K562 (cell line): ENCODE data around the gene GPR157. TPM values are rescaled to one million over a fixed set of nuclear protein-coding genes. Genes with fewer than 3 reads are reported as not detected.
A peak's percentile ranks its signal among the peaks of the same experiment; 100 is the strongest.

Source experiments
- BRF1 ChIP-seq: IDR thresholded peaks from 3 replicates; pipeline ENCODE4 v1.6.1; 2011; ENCODE audit warnings: borderline replicate concordance, mild to moderate bottlenecking; ENCODE audit not compliant: insufficient read length; ENCODE audit errors: extremely low read depth
- CEBPB ChIP-seq: fragments of 450-650 bp; IDR thresholded peaks from 2 replicates; pipeline ENCODE4 v1.6.1; 2016; ENCODE audit warnings: missing genetic modification characterization, missing compliant biosample characterization
- CREM ChIP-seq: IDR thresholded peaks from 2 replicates; pipeline ENCODE4 v1.6.1; 2014; ENCODE audit warnings: antibody characterized with exemption, low read depth
- CTBP1 ChIP-seq: fragments of 450-650 bp; IDR thresholded peaks from 2 replicates; pipeline ENCODE4 v1.6.1; 2016; ENCODE audit warnings: borderline replicate concordance
- GABPB1 ChIP-seq: sonication (generic); formaldehyde crosslinking; IDR thresholded peaks from 2 replicates; pipeline ENCODE4 v1.8.0; 2022; ENCODE audit warnings: mild to moderate bottlenecking, missing genetic modification reagents
- KLF13 ChIP-seq: fragments of 450-650 bp; IDR thresholded peaks from 2 replicates; pipeline ENCODE4 v1.6.1; 2016; ENCODE audit warnings: missing genetic modification characterization, low read depth, mild to moderate bottlenecking, missing compliant biosample characterization, moderate library complexity, borderline replicate concordance
- KLF16 ChIP-seq: IDR thresholded peaks from 2 replicates; pipeline ENCODE4 v1.6.1; 2016; ENCODE audit warnings: antibody characterized with exemption
- MEF2A ChIP-seq: IDR thresholded peaks from 2 replicates; pipeline ENCODE4 v1.6.1; 2011; ENCODE audit warnings: low read depth, mild to moderate bottlenecking, low read length, moderate library complexity; ENCODE audit not compliant: control insufficient read depth
- PRMT5 ChIP-seq: sonication (generic); formaldehyde crosslinking; IDR thresholded peaks from 2 replicates; pipeline ENCODE4 v1.5.0; 2020; ENCODE audit warnings: missing genetic modification reagents
- RNF219 ChIP-seq: fragments of 250-450 bp; sonication (Bioruptor Pico); IDR thresholded peaks from 2 replicates; pipeline ENCODE4 v1.5.0; 2022; ENCODE audit warnings: mild to moderate bottlenecking
- TAF15 ChIP-seq: fragments of 200-400 bp; formaldehyde crosslinking; IDR thresholded peaks from 2 replicates; pipeline ENCODE4 v1.6.1; 2017; ENCODE audit warnings: mild to moderate bottlenecking, low read depth, low read length, moderate library complexity
- UBTF ChIP-seq, 2 experiments: IDR thresholded peaks; 2 replicates each; pipeline ENCODE4 v1.6.1; 2012; ENCODE audit warnings: improper control_type of control experiment in 2 of 2, low read depth in 2 of 2, low read length in 2 of 2, borderline replicate concordance in 1 of 2
- YY1 ChIP-seq, 3 experiments: IDR thresholded peaks; 2 replicates each; pipeline ENCODE4 v1.6.1; 2011; ENCODE audit warnings: low read length in 2 of 3, mild to moderate bottlenecking in 2 of 3, moderate library complexity in 2 of 3, borderline replicate concordance in 1 of 3, control low read depth in 1 of 3, low read depth in 1 of 3; ENCODE audit not compliant: insufficient read depth in 3 of 3, insufficient replicate concordance in 2 of 3, control insufficient read depth in 1 of 3, insufficient read length in 1 of 3; ENCODE audit errors: extremely low read depth in 1 of 3
- ZNF408 ChIP-seq: fragments of 250-450 bp; sonication (Bioruptor Pico); IDR thresholded peaks from 2 replicates; pipeline ENCODE4 v1.4.0; 2020; ENCODE audit warnings: low read depth, mild to moderate bottlenecking, moderate library complexity
- polyA plus RNA-seq, 8 experiments: library from polyadenylated mRNA; depleted of rRNA in 4 of 8; stranded (reverse) in 5 of 8; unstranded in 3 of 8; fragments of >200 nt; fragmentation: Nextera tagmentation in 2 of 8; fragmentation: Illumina TruSeq in 1 of 8; extraction: Ambion mirVana in 2 of 8; extraction: Trizol in 1 of 8; gene quantifications; 2 replicates each; pipeline versions ENCODE4 v1.2.1 to v1.2.3, GENCODE V29; 2011 to 2014; ENCODE audit warnings: inconsistent platforms in 1 of 8, missing spikeins in 1 of 8
- total RNA-seq, 7 experiments: library from RNA; depleted of rRNA in 6 of 7; stranded (reverse); fragments of >200 nt in 6 of 7; fragmentation: Illumina TruSeq in 2 of 7; extraction: Trizol in 2 of 7; gene quantifications; 2 replicates each; pipeline versions ENCODE4 v1.2.1 to v1.2.3, GENCODE V29; 2011 to 2021; ENCODE audit warnings: low replicate concordance in 1 of 7
- TF ChIP-seq, protein P1 (sequence below): fragments of 250-450 bp; sonication (Bioruptor Pico); IDR thresholded peaks from 2 replicates; pipeline ENCODE4 v1.8.0; 2022; ENCODE audit warnings: moderate library complexity, mild to moderate bottlenecking, inconsistent platforms
- TF ChIP-seq, protein P2 (sequence below), 2 experiments: fragments of 450-650 bp; IDR thresholded peaks; 2 replicates each; pipeline ENCODE4 v1.6.1; 2018; ENCODE audit warnings: mild to moderate bottlenecking in 2 of 2, low read depth in 1 of 2; ENCODE audit not compliant: partially characterized antibody in 2 of 2

GPR157 gene
- total and polyA plus RNA-seq, 9 of the 15 experiments (the other 6 are each of a cell fraction or from before 2014, with no cell fraction given), result 0.01 to 0.18 (median 0.04) TPM; not detected in 4

DNA sequence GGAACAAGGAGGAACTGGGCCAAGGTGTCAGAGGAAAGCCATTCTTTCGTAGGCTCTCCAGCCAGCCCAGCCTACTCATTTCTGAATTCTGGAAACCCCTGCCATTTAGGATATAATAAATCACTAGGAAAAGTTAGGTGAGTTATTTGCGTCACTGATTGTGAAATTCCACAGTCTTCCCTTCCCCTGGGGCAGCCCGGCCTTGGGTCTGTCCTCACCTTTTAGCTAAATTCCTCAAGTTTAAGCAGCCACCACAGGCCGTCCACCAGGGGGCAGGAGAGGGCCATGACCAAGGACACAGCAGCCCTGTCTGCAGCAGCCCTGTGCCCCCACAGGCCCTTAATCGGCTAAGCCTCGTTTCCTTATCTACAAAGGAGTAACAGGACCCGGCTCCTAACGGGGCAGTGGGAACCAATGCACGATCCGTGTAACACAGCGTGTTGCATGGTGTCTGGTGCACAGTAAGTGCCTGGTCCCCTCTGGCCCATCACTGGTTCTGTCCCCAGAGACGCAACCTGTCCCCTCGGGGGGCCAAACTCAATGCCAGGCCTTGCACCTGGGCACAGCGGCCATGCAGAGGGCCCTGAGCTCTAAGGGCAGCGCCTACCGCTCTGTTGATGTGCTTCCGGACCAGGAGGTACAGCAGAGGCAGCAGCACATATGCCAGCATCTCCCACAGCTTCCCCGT, 18.1 kb downstream of the GPR157 start (continued):
- peak in 1 of 3 experiments; percentile 43 for TF ChIP-seq YY1 (IDR thresholded peaks at IDR 0.05; ENCODE audit: borderline replicate concordance in 1 of 3, control insufficient read depth in 1 of 3, extremely low read depth in 1 of 3, insufficient read depth in 3 of 3, insufficient read length in 1 of 3, insufficient replicate concordance in 2 of 3, low read depth in 1 of 3, low read length in 2 of 3)
- TF ChIP-seq GABPB1 (CRISPR knock-in tag), result no peak
- TF ChIP-seq CEBPB (tag), result peak; percentile 58
- TF ChIP-seq KLF13 (tag), result 0 out of 2 replicates have a peak, but pooled peaks have one; percentile 16
- peak; percentile 53 for TF ChIP-seq KLF16
- no peak for TF ChIP-seq TAF15
- no peak for TF ChIP-seq UBTF (IDR thresholded peaks at IDR 0.05; ENCODE audit: borderline replicate concordance in 1 of 2, low read depth in 2 of 2, low read length in 2 of 2)
- TF ChIP-seq CREM, result peak; percentile 47; the same call in 1 of the 2 replicates
- TF ChIP-seq ZNF408 (CRISPR knock-in tag), result no peak
- TF ChIP-seq MEF2A, result no peak
- no peak for TF ChIP-seq RNF219
- TF ChIP-seq CTBP1, result peak; percentile 25; the same call in 1 of the 2 replicates
- TF ChIP-seq, protein P1, sequence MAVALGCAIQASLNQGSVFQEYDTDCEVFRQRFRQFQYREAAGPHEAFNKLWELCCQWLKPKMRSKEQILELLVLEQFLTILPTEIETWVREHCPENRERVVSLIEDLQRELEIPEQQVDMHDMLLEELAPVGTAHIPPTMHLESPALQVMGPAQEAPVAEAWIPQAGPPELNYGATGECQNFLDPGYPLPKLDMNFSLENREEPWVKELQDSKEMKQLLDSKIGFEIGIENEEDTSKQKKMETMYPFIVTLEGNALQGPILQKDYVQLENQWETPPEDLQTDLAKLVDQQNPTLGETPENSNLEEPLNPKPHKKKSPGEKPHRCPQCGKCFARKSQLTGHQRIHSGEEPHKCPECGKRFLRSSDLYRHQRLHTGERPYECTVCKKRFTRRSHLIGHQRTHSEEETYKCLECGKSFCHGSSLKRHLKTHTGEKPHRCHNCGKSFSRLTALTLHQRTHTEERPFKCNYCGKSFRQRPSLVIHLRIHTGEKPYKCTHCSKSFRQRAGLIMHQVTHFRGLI (CRISPR knock-in tag), result no peak
- TF ChIP-seq, protein P2, sequence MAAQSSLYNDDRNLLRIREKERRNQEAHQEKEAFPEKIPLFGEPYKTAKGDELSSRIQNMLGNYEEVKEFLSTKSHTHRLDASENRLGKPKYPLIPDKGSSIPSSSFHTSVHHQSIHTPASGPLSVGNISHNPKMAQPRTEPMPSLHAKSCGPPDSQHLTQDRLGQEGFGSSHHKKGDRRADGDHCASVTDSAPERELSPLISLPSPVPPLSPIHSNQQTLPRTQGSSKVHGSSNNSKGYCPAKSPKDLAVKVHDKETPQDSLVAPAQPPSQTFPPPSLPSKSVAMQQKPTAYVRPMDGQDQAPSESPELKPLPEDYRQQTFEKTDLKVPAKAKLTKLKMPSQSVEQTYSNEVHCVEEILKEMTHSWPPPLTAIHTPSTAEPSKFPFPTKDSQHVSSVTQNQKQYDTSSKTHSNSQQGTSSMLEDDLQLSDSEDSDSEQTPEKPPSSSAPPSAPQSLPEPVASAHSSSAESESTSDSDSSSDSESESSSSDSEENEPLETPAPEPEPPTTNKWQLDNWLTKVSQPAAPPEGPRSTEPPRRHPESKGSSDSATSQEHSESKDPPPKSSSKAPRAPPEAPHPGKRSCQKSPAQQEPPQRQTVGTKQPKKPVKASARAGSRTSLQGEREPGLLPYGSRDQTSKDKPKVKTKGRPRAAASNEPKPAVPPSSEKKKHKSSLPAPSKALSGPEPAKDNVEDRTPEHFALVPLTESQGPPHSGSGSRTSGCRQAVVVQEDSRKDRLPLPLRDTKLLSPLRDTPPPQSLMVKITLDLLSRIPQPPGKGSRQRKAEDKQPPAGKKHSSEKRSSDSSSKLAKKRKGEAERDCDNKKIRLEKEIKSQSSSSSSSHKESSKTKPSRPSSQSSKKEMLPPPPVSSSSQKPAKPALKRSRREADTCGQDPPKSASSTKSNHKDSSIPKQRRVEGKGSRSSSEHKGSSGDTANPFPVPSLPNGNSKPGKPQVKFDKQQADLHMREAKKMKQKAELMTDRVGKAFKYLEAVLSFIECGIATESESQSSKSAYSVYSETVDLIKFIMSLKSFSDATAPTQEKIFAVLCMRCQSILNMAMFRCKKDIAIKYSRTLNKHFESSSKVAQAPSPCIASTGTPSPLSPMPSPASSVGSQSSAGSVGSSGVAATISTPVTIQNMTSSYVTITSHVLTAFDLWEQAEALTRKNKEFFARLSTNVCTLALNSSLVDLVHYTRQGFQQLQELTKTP (IDR thresholded peaks at IDR 0.05; ENCODE audit: low read depth in 1 of 2, partially characterized antibody in 2 of 2), result no peak
- TF ChIP-seq BRF1, result no peak
- TF ChIP-seq PRMT5 (CRISPR knock-in tag), result no peak
